ENCODE measurements around the gene RELCH.

DNA sequence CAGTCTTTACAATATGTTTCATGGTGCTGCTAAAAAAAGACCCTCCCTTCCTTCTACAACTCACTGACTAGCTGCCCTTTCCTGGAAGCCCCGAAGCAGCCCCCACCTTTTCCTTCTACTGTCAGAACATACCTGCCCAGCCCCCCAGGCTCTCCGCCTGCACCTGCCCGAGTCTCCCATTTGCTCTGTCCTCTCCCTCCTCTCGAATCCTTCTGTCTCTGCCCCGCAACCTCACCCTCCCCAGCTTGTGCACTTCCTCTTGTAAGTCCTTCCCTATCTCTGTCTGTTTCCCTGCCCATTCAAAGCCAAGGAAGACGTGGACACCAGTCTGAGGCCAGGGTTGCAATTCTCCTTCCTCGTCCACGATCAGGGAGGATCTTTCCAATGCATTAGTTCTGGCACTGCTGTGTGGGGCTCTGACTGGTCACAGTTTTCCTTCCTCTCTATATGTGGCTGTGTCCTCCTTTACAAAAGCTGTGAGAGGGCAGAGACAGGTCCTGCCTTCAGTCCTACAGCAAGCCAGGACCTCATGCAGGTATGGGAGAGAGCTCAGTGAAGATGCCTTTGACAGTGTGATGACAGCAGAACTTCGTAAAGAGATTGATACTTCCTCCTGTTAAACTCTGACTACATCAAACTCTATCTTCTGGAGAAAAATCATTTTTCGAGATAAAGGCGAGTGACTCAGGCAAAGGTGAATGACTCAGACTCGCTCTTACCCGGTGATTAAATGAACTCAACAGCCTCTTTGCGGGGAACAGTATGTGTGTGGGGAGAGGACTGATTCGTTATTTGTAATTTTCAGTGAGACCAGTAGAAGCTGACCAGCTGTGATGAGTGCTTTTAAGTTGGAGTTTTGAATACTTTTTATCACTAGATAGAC, 152.3 kb downstream of the RELCH start:
- TF ChIP-seq, protein P1, sequence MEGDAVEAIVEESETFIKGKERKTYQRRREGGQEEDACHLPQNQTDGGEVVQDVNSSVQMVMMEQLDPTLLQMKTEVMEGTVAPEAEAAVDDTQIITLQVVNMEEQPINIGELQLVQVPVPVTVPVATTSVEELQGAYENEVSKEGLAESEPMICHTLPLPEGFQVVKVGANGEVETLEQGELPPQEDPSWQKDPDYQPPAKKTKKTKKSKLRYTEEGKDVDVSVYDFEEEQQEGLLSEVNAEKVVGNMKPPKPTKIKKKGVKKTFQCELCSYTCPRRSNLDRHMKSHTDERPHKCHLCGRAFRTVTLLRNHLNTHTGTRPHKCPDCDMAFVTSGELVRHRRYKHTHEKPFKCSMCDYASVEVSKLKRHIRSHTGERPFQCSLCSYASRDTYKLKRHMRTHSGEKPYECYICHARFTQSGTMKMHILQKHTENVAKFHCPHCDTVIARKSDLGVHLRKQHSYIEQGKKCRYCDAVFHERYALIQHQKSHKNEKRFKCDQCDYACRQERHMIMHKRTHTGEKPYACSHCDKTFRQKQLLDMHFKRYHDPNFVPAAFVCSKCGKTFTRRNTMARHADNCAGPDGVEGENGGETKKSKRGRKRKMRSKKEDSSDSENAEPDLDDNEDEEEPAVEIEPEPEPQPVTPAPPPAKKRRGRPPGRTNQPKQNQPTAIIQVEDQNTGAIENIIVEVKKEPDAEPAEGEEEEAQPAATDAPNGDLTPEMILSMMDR (IDR thresholded peaks at IDR 0.05), result no peak
- TF ChIP-seq POLR2A (IDR thresholded peaks at IDR 0.05), result no peak

Data from lower leg skin (tissue), 3 donors.